Osteocyte (in vitro differentiated cells): ENCODE measurements around the gene FBL. TPM values are rescaled to one million over a fixed set of nuclear protein-coding genes. Genes with fewer than 3 reads are reported as not detected.
A peak's percentile ranks its signal among the peaks of the same experiment; 100 is the strongest.

Source experiments
- DNase-seq: peaks from one replicate; pipeline ENCODE4 v3.0.0; 2021; ENCODE audit warnings: mixed read lengths; ENCODE audit not compliant: unreplicated experiment; ENCODE audit errors: extremely low spot score
- H3K27ac Mint-ChIP-seq: one replicate; pipeline ENCODE4 v1.8.0; 2021; ENCODE audit warnings: mild to moderate bottlenecking, mixed read lengths; ENCODE audit not compliant: unreplicated experiment
- H3K27me3 Mint-ChIP-seq: one replicate; pipeline ENCODE4 v1.8.0; 2021; ENCODE audit warnings: mixed read lengths; ENCODE audit not compliant: unreplicated experiment
- H3K36me3 Mint-ChIP-seq: one replicate; pipeline ENCODE4 v1.8.0; 2021; ENCODE audit warnings: mixed read lengths; ENCODE audit not compliant: unreplicated experiment
- H3K4me1 Mint-ChIP-seq: one replicate; pipeline ENCODE4 v1.8.0; 2021; ENCODE audit warnings: mixed read lengths; ENCODE audit not compliant: unreplicated experiment
- H3K4me3 Mint-ChIP-seq: one replicate; pipeline ENCODE4 v1.8.0; 2021; ENCODE audit warnings: mild to moderate bottlenecking, moderate library complexity, mixed read lengths; ENCODE audit not compliant: unreplicated experiment
- H3K9me3 Mint-ChIP-seq: one replicate; pipeline ENCODE4 v1.8.0; 2021; ENCODE audit warnings: mixed read lengths; ENCODE audit not compliant: unreplicated experiment
- CTCF ChIP-seq: fragments of 200-600 bp; sonication (generic); IDR thresholded peaks from 2 replicates; pipeline ENCODE4 v1.5.0; 2021; ENCODE audit warnings: antibody characterized with exemption, mild to moderate bottlenecking, moderate library complexity
- total RNA-seq: library from RNA; stranded (reverse); gene quantifications from 2 replicates; pipeline ENCODE4 v1.2.1, GENCODE V29; 2021

FBL gene
- total RNA-seq, 1 donor from 2014 or later, result 161 TPM

GRCh38 chr19:39865953-39866352, 19.8 kb upstream of the FBL start:
- TF ChIP-seq CTCF, result no peak
- Mint-ChIP-seq H3K27me3 (peaks cover 5% of the 10 kb centered on the region), H3K36me3 (no peaks in the 10 kb centered on the region), H3K9me3 (no peaks in the 10 kb centered on the region), H3K4me3 (no peak overlapping the region), H3K4me1 (no peaks in the 10 kb centered on the region), H3K27ac (no peak overlapping the region)
- no peak for DNase-seq

- H3K27ac Mint-ChIP-seq, result no peak overlapping the region
- no peaks in the 10 kb centered on the region for H3K4me1 Mint-ChIP-seq
- no peak for DNase-seq
- no peaks in the 10 kb centered on the region for H3K9me3 Mint-ChIP-seq
- peaks cover 5% of the 10 kb centered on the region for H3K27me3 Mint-ChIP-seq
- H3K4me3 Mint-ChIP-seq, result no peak overlapping the region
- TF ChIP-seq CTCF, result no peak
- H3K36me3 Mint-ChIP-seq, result no peaks in the 10 kb centered on the region
Measured at GRCh38 chr19:39865186-39865585, 19.0 kb upstream of the FBL start.

- peaks cover 7% of the 10 kb centered on the region for H3K27me3 Mint-ChIP-seq
- H3K9me3 Mint-ChIP-seq, result no peaks in the 10 kb centered on the region
- no peaks in the 10 kb centered on the region for H3K4me1 Mint-ChIP-seq
- H3K36me3 Mint-ChIP-seq, result no peaks in the 10 kb centered on the region
- H3K27ac Mint-ChIP-seq, result no peak overlapping the region
- no peak overlapping the region for H3K4me3 Mint-ChIP-seq
- DNase-seq, result no peak
- no peak for TF ChIP-seq CTCF
Measured at GRCh38 chr19:39864118-39864517, 17.9 kb upstream of the FBL start.

- Mint-ChIP-seq H3K4me3 (peak overlapping the region; percentile 46), H3K27me3 (peaks cover 14% of the 10 kb centered on the region), H3K27ac (peak overlapping the region; percentile 54)
Measured at GRCh38 chr19:39858541-39858940, 12.4 kb upstream of the FBL start.

GRCh38 chr19:39852882-39853281, 6.7 kb upstream of the FBL start:
- Mint-ChIP-seq H3K9me3 (no peaks in the 10 kb centered on the region), H3K27ac (no peak overlapping the region), H3K4me1 (no peaks in the 10 kb centered on the region), H3K36me3 (no peaks in the 10 kb centered on the region), H3K27me3 (peaks cover 6% of the 10 kb centered on the region), H3K4me3 (no peak overlapping the region)
- no peak for DNase-seq
- no peak for TF ChIP-seq CTCF

More at GRCh38 chr19:39858541-39858940, 12.4 kb upstream of the FBL start:
- DNase-seq, result no peak
- Mint-ChIP-seq H3K4me1 (no peaks in the 10 kb centered on the region), H3K9me3 (no peaks in the 10 kb centered on the region), H3K36me3 (no peaks in the 10 kb centered on the region)
- no peak for TF ChIP-seq CTCF
